ENCODE data around the gene BAG5. TPM values are rescaled to one million over a fixed set of nuclear protein-coding genes. Genes with fewer than 3 reads are reported as not detected.

BAG5 gene
- total RNA-seq, 1 donor from 2014 or later = 29.8 TPM

DNA sequence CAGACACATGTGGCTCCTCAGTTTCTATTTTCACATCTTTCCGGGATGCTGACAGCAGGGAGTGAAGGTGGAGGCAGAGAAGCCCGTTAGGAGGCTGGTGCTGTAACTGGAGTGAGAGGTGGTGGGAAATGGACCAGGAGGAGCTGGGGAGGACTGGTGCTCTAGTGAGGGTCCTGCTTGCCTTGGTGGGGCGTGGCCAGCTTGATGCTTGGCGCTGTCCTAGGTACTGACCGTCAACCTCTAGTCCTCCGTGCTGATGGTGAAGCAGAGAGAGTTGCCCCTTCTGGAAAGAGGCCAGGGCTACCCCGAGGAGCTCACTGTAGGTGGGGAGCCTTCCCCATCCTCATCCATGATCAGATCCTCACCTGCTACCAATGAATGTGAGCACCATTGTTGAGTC, 32.1 kb downstream of the BAG5 start:
- H3K4me3 ChIP-seq = peak overlapping the region; percentile 98

DNA sequence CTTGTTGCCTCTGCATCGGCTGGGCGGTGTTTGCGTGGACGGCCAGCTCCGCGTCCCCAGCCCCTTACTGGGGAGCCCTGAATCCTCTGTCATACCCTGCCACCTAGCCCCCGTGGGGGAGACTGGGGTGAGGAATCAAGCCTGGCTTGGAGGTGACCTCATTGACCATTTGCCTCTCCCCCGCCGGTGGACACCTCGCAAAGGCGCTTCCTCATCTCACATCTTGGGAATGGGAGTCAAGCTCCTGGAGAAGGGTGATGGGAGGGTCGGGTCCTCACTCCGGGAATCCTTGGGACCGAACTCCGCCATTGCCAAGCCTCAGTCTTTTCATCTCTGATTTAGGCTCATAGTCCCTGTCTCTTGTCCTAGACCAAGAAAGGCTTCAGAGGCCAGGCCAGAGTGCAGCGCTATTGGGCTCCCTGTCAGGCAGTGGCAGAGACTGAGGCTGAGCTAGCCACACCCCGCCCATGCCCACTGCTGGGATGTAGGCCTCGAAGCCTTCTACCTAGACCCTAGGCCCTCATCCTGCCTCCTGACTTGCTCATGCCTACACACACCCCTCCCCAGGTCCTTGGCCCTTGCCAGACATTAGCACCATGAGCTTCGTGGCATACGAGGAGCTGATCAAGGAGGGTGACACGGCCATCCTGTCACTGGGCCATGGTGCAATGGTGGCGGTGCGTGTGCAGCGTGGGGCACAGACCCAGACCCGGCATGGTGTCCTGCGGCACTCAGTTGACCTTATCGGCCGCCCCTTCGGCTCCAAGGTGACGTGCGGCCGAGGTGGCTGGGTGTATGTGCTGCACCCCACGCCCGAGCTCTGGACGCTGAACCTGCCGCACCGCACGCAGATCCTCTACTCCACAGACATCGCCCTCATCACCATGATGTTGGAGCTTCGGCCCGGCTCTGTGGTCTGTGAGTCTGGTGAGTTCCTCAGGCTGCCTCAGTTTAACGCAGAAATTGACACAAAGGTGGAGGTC, 32.8 kb downstream of the BAG5 start:
- intact Hi-C loops (cut with DNase I) = no loop called here
- peak overlapping the region; percentile 98 for H3K4me3 ChIP-seq
- no peaks in the 10 kb centered on the region for H3K27me3 ChIP-seq (ENCODE audit: low read depth)
- peaks cover 49% of the 10 kb centered on the region for H3K4me1 ChIP-seq
- H3K36me3 ChIP-seq = peaks cover 8% of the 10 kb centered on the region
- TF ChIP-seq, protein P1, sequence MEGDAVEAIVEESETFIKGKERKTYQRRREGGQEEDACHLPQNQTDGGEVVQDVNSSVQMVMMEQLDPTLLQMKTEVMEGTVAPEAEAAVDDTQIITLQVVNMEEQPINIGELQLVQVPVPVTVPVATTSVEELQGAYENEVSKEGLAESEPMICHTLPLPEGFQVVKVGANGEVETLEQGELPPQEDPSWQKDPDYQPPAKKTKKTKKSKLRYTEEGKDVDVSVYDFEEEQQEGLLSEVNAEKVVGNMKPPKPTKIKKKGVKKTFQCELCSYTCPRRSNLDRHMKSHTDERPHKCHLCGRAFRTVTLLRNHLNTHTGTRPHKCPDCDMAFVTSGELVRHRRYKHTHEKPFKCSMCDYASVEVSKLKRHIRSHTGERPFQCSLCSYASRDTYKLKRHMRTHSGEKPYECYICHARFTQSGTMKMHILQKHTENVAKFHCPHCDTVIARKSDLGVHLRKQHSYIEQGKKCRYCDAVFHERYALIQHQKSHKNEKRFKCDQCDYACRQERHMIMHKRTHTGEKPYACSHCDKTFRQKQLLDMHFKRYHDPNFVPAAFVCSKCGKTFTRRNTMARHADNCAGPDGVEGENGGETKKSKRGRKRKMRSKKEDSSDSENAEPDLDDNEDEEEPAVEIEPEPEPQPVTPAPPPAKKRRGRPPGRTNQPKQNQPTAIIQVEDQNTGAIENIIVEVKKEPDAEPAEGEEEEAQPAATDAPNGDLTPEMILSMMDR (IDR thresholded peaks at IDR 0.05) = no peak
- ATAC-seq = no peak
- DNase-seq = no peak
- no peaks in the 10 kb centered on the region for H3K9me3 ChIP-seq
- H3K27ac ChIP-seq = peak overlapping the region; percentile 92

More for the DNA sequence above, 32.1 kb downstream of the BAG5 start:
- Histone ChIP-seq H3K27me3 (ENCODE audit: low read depth) (no peaks in the 10 kb centered on the region), H3K9me3 (no peaks in the 10 kb centered on the region), H3K36me3 (peaks cover 16% of the 10 kb centered on the region), H3K27ac (no peak overlapping the region), H3K4me1 (peaks cover 47% of the 10 kb centered on the region)
- DNase-seq = no peak
- TF ChIP-seq, protein P1 (IDR thresholded peaks at IDR 0.05) = no peak
- no peak for ATAC-seq
- intact Hi-C loops (cut with DNase I) = no loop called here

- DNase-seq (peak; percentile 91), ATAC-seq (peak; percentile 93 to 94)
- Histone ChIP-seq H3K4me1 (peaks cover 56% of the 10 kb centered on the region), H3K27me3 (ENCODE audit: low read depth) (no peaks in the 10 kb centered on the region), H3K9me3 (no peaks in the 10 kb centered on the region), H3K36me3 (no peaks in the 10 kb centered on the region), H3K4me3 (peak within 1 kb of the TSS; percentile 98), H3K27ac (peak within 1 kb of the TSS; percentile 92)
- intact Hi-C loops (cut with DNase I) = no loop called here
- TF ChIP-seq, protein P1 (IDR thresholded peaks at IDR 0.05) = no peak
These were observed 33.7 kb downstream of the BAG5 start, which contains the start of gene TRMT61A for GRCh38 chr14:103528587-103529382. Gene TRMT61A, plus strand, starts transcription at chr14:103529196. Its CDS starts 783 bp downstream, at chr14:103529979.

GRCh38 chr14:103528146-103528586, 34.3 kb downstream of the BAG5 start:
- DNase-seq (no peak), ATAC-seq (peak; percentile 35 to 41)
- intact Hi-C loops (cut with DNase I) = no loop called here
- H3K4me3 ChIP-seq = peak overlapping the region; percentile 98
- H3K9me3 ChIP-seq = no peaks in the 10 kb centered on the region
- H3K27me3 ChIP-seq (ENCODE audit: low read depth) = no peaks in the 10 kb centered on the region
- H3K27ac ChIP-seq = peak overlapping the region; percentile 92
- H3K4me1 ChIP-seq = peaks cover 59% of the 10 kb centered on the region
- TF ChIP-seq, protein P1 (IDR thresholded peaks at IDR 0.05) = no peak
- H3K36me3 ChIP-seq = no peaks in the 10 kb centered on the region

- ATAC-seq (peak; percentile 0 to 1), DNase-seq (no peak)
- TF ChIP-seq, protein P1 (IDR thresholded peaks at IDR 0.05) = no peak
- Histone ChIP-seq H3K27ac (peak overlapping the region; percentile 92), H3K4me3 (peak overlapping the region; percentile 98), H3K4me1 (peaks cover 64% of the 10 kb centered on the region), H3K27me3 (ENCODE audit: low read depth) (no peaks in the 10 kb centered on the region), H3K36me3 (no peaks in the 10 kb centered on the region), H3K9me3 (no peaks in the 10 kb centered on the region)
- intact Hi-C loops (cut with DNase I) = no loop called here
These were observed 34.9 kb downstream of the BAG5 start for GRCh38 chr14:103527408-103528145.

Measured in lower lobe of right lung (tissue), 2 donors.